Duodenal mucosa (tissue), 2 donors: ENCODE results near the gene CTLA4.

Experiments used
- H3K27ac ChIP-seq: one replicate; pipeline ENCODE4 v1.7.0; 2013; ENCODE audit warnings: low read depth, low read length
- H3K27me3 ChIP-seq, 2 donors: one replicate each; pipeline ENCODE4 v1.7.0; 2013; ENCODE audit warnings: low read length in 2 of 2, control low read depth in 1 of 2; ENCODE audit not compliant: insufficient read depth in 2 of 2, control insufficient read depth in 1 of 2
- H3K36me3 ChIP-seq, 2 donors: one replicate each; pipeline ENCODE4 v1.7.0; 2013; ENCODE audit warnings: low read length in 2 of 2, control low read depth in 1 of 2; ENCODE audit not compliant: insufficient read depth in 2 of 2, control insufficient read depth in 1 of 2
- H3K4me1 ChIP-seq, 2 donors: one replicate each; pipeline ENCODE4 v1.7.0; 2013; ENCODE audit warnings: low read length in 2 of 2, control low read depth in 1 of 2; ENCODE audit not compliant: insufficient read depth in 2 of 2, control insufficient read depth in 1 of 2
- H3K4me3 ChIP-seq, 2 donors: one replicate each; pipeline ENCODE4 v1.7.0; 2013; ENCODE audit warnings: low read length in 2 of 2, low read depth in 1 of 2
- H3K9ac ChIP-seq, 2 donors: one replicate each; pipeline ENCODE4 v1.7.0; 2013; ENCODE audit warnings: low read length in 2 of 2, low read depth in 1 of 2
- H3K9me3 ChIP-seq, 2 donors: one replicate each; pipeline ENCODE4 v1.7.0; 2013; ENCODE audit warnings: low read length in 2 of 2, control low read depth in 1 of 2; ENCODE audit not compliant: control insufficient read depth in 1 of 2

Gene CTLA4

DNA sequence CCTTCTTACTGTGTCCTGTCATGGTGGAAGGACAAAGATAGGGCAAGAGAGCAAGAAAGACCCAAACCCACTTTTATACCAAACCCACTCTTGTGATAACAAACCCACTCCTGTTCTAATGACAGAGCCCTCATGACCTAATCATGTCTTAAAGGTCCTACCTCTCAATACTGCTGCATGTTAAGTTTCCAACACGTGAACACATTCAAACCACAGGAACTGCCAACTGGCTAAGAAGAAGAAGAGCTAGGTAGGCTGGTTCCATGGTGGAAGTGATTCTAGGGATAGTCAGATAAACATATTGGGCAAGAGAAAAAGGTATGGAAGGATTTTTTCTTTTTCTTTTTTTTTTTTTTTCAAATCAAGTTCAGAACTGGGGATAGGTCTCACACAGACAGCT is 22.0 kb downstream of the CTLA4 start:
- no peaks in the 10 kb centered on the region for H3K9me3 ChIP-seq
- H3K4me3 ChIP-seq: no peak overlapping the region
- no peaks in the 10 kb centered on the region for H3K36me3 ChIP-seq
- H3K4me1 ChIP-seq: no peaks in the 10 kb centered on the region
- no peak overlapping the region for H3K27ac ChIP-seq
- H3K9ac ChIP-seq: no peak overlapping the region
- H3K27me3 ChIP-seq: no peaks in the 10 kb centered on the region

DNA sequence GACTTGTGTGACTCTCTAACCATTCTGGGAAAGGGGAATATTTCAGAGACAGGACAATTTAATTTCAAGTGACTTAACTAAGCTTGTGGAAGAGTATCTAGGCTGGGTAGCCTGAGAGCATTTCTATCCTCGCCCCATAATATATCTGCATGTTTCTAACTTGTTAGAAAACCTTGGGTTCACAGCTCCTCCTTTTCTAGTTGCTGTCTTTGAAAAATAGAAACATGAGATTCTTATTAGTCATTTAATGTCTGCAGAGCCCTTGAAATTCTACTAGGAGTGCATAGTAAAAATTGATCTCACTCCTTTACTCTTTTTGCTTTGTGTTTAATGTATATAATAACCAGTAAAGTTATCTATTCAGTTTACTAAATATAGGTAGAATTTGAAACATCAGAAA is 22.4 kb downstream of the CTLA4 start:
- Histone ChIP-seq H3K27me3 (no peaks in the 10 kb centered on the region), H3K9ac (no peak overlapping the region), H3K4me1 (no peaks in the 10 kb centered on the region), H3K4me3 (no peak overlapping the region), H3K36me3 (no peaks in the 10 kb centered on the region), H3K9me3 (no peaks in the 10 kb centered on the region), H3K27ac (no peak overlapping the region)

GRCh38 chr2:203890733-203891132 is 23.2 kb downstream of the CTLA4 start:
- H3K36me3 ChIP-seq: no peaks in the 10 kb centered on the region
- no peaks in the 10 kb centered on the region for H3K4me1 ChIP-seq
- no peaks in the 10 kb centered on the region for H3K27me3 ChIP-seq
- no peak overlapping the region for H3K9ac ChIP-seq
- no peaks in the 10 kb centered on the region for H3K9me3 ChIP-seq
- no peak overlapping the region for H3K27ac ChIP-seq
- no peak overlapping the region for H3K4me3 ChIP-seq

GRCh38 chr2:203891474-203891873 is 23.9 kb downstream of the CTLA4 start:
- H3K4me1 ChIP-seq: no peaks in the 10 kb centered on the region
- H3K9ac ChIP-seq: no peak overlapping the region
- H3K9me3 ChIP-seq: no peaks in the 10 kb centered on the region
- H3K27ac ChIP-seq: no peak overlapping the region
- H3K36me3 ChIP-seq: no peaks in the 10 kb centered on the region
- no peak overlapping the region for H3K4me3 ChIP-seq
- H3K27me3 ChIP-seq: no peaks in the 10 kb centered on the region

- Histone ChIP-seq H3K27ac (no peak overlapping the region), H3K36me3 (no peaks in the 10 kb centered on the region), H3K4me1 (no peaks in the 10 kb centered on the region), H3K9ac (no peak overlapping the region), H3K27me3 (no peaks in the 10 kb centered on the region), H3K4me3 (no peak overlapping the region), H3K9me3 (no peaks in the 10 kb centered on the region)
These were observed 24.6 kb downstream of the CTLA4 start for GRCh38 chr2:203892207-203892606.

- Histone ChIP-seq H3K27ac (no peak overlapping the region), H3K36me3 (no peaks in the 10 kb centered on the region), H3K9me3 (no peaks in the 10 kb centered on the region), H3K9ac (no peak overlapping the region), H3K4me3 (no peak overlapping the region), H3K4me1 (no peaks in the 10 kb centered on the region), H3K27me3 (no peaks in the 10 kb centered on the region)
These were observed 25.8 kb downstream of the CTLA4 start for GRCh38 chr2:203893401-203893800.

- H3K36me3 ChIP-seq: no peaks in the 10 kb centered on the region
- H3K9ac ChIP-seq: no peak overlapping the region
- no peak overlapping the region for H3K4me3 ChIP-seq
- no peaks in the 10 kb centered on the region for H3K9me3 ChIP-seq
- H3K27ac ChIP-seq: no peak overlapping the region
- H3K27me3 ChIP-seq: no peaks in the 10 kb centered on the region
- no peaks in the 10 kb centered on the region for H3K4me1 ChIP-seq
These were observed 26.3 kb downstream of the CTLA4 start for GRCh38 chr2:203893840-203894239.

DNA sequence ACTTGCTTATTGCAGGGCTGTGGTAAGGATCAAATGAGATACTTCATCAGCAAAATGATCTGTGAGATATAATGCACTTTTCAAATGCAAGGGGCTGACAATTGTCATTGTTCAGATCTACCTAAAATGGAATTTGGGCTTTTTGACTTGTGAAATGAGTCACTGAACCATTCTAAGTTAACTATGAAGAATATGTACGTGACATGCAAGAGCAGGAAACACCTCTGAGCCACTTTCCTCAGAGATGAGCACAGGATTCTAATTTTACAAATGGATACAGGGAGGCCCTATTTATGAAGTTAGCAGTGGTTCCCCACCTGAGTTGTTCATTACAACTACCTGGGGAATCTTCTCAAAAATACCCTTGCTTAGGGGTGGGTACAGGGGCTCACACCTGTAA is 26.7 kb downstream of the CTLA4 start:
- H3K36me3 ChIP-seq: no peaks in the 10 kb centered on the region
- H3K4me3 ChIP-seq: no peak overlapping the region
- H3K9me3 ChIP-seq: no peaks in the 10 kb centered on the region
- no peaks in the 10 kb centered on the region for H3K27me3 ChIP-seq
- no peaks in the 10 kb centered on the region for H3K4me1 ChIP-seq
- no peak overlapping the region for H3K27ac ChIP-seq
- H3K9ac ChIP-seq: no peak overlapping the region

- Histone ChIP-seq H3K36me3 (no peaks in the 10 kb centered on the region), H3K9ac (no peak overlapping the region), H3K4me3 (no peak overlapping the region), H3K27me3 (no peaks in the 10 kb centered on the region), H3K9me3 (peaks cover 7 to 8% of the 10 kb centered on the region in 2 donors), H3K27ac (no peak overlapping the region), H3K4me1 (no peaks in the 10 kb centered on the region)
These were observed 30.0 kb downstream of the CTLA4 start for GRCh38 chr2:203897544-203897943.

DNA sequence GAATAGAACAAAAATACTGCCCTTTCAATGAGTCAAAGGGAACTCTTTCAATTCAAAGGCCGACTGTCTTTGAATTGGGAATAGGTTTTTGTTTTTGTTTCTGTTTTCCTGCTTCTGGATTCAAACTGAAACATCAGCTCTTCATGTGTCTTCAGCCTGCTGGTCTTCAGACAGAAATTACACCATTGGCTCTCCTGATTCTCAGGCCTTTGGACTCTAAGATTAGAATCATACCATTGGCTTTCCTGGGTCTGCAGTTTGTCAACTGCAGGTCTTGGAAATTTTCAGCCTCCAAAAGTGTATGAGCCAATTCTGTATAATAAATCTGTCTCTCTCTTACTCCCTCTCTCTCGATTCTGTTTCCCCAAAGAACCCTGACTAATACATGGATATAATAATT is 31.1 kb downstream of the CTLA4 start:
- Histone ChIP-seq H3K9ac (no peak overlapping the region), H3K4me1 (no peaks in the 10 kb centered on the region), H3K9me3 (peaks cover 7 to 9% of the 10 kb centered on the region in 2 donors), H3K27me3 (no peaks in the 10 kb centered on the region), H3K36me3 (no peaks in the 10 kb centered on the region), H3K4me3 (no peak overlapping the region), H3K27ac (no peak overlapping the region)

- Histone ChIP-seq H3K36me3 (no peaks in the 10 kb centered on the region), H3K9ac (no peak overlapping the region), H3K27ac (no peak overlapping the region), H3K27me3 (no peaks in the 10 kb centered on the region), H3K9me3 (peaks cover 7 to 9% of the 10 kb centered on the region in 2 donors), H3K4me1 (no peaks in the 10 kb centered on the region), H3K4me3 (no peak overlapping the region)
These were observed 32.7 kb downstream of the CTLA4 start for GRCh38 chr2:203900253-203900652.
